Left lung (tissue), 10 donors: Measurements from ENCODE around the gene GJC2. TPM values are rescaled to one million over a fixed set of nuclear protein-coding genes. Genes with fewer than 3 reads are reported as not detected.
A peak's percentile ranks its signal among the peaks of the same experiment; 100 is the strongest.

Source experiments
- ATAC-seq: fragments of 200-7000 bp; cut with Tn5 transposase; one replicate; pipeline ENCODE4 v1.9.1; 2020; ENCODE audit warnings: moderate library complexity
- DNase-seq, 4 donors: peaks; one replicate each; pipeline ENCODE4 v3.0.0-alpha.2; 2013 to 2020
- H3K27ac ChIP-seq, 2 donors: fragments of 200-600 bp; sonication (generic) in 1 of 2; one replicate each; pipeline versions ENCODE4 v1.5.0 to v1.8.0; 2020 to 2021
- H3K27me3 ChIP-seq, 2 donors: fragments of 200-600 bp; sonication (generic) in 1 of 2; one replicate each; pipeline versions ENCODE4 v1.5.0 to v1.8.0; 2020 to 2021
- H3K36me3 ChIP-seq, 2 donors: fragments of 200-600 bp; sonication (generic) in 1 of 2; one replicate each; pipeline versions ENCODE4 v1.5.0 to v1.8.0; 2020 to 2021
- H3K4me1 ChIP-seq, 2 donors: fragments of 200-600 bp; one replicate each; pipeline ENCODE4 v1.8.0; 2021
- H3K4me3 ChIP-seq, 2 donors: fragments of 200-600 bp; sonication (generic) in 1 of 2; one replicate each; pipeline versions ENCODE4 v1.5.0 to v1.8.0; 2020 to 2021; ENCODE audit warnings: mild to moderate bottlenecking in 1 of 2
- H3K9me3 ChIP-seq, 2 donors: fragments of 200-600 bp; sonication (generic) in 1 of 2; one replicate each; pipeline versions ENCODE4 v1.5.0 to v1.8.0; 2020 to 2021
- CTCF ChIP-seq, 2 donors: fragments of 200-600 bp; sonication (generic) in 1 of 2; IDR thresholded peaks; one replicate each; pipeline versions ENCODE4 v1.5.0 to v1.8.0; 2021; ENCODE audit warnings: antibody characterized with exemption in 2 of 2
- intact Hi-C, 2 donors: fragments of 100-400 bp; cut with DNase I; formaldehyde crosslinking; loops; one replicate each; pipeline versions ENCODE4 v1.11.2 to v1.14.2; 2022
- polyA plus RNA-seq, 6 donors: library from polyadenylated mRNA; unstranded; fragments of 120-200 nt; gene quantifications; one replicate each; pipeline ENCODE4 v1.2.1, GENCODE V29; 2013; ENCODE audit not compliant: insufficient read length in 6 of 6
- total RNA-seq, 2 donors: library from RNA; stranded (reverse); fragmentation: NEBNext Ultra II Directional; extraction: Animal tissue kit (Norgen Biotek cat#: 25700); gene quantifications; one replicate each; pipeline ENCODE4 v1.2.1, GENCODE V29; 2021
- donor health status: DM: no; HTN: yes; CAD: no.
- donor health status: DM: no; HTN: no; CAD: no.

GJC2 gene
- total and polyA plus RNA-seq, 8 donors = 2.3 to 4.9 (median 3.1) TPM

- Histone ChIP-seq H3K4me1 (no peaks in the 10 kb centered on the region), H3K27ac (no peak overlapping the region), H3K27me3 (no peaks in the 10 kb centered on the region), H3K36me3 (no peaks in the 10 kb centered on the region), H3K4me3 (no peak overlapping the region), H3K9me3 (no peaks in the 10 kb centered on the region)
- TF ChIP-seq CTCF (IDR thresholded peaks at IDR 0.05) = no peak
- ATAC-seq (no peak), DNase-seq (no peak)
- intact Hi-C loops = no loop called here
Measured at GRCh38 chr1:228123505-228123904, 26.2 kb upstream of the GJC2 start.

DNA sequence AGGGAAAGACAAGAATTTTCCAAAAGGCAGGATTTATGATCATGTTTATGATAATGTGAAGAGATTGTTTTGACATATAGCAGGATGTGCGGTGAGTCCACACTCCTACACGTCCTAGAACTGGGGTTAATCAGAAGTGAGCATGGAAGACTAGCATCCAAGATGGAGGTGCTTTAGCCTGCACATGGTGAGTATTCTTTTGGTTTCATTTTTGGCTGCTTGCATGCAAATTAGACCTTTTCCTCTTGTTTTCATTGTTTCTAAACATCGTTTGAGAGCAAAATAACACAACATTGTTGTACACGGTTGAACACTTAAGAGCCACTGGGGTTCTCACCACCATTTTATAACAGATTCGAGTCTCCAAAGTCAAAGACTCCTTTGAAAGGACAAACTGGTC, 24.5 kb upstream of the GJC2 start:
- no peaks in the 10 kb centered on the region for H3K9me3 ChIP-seq
- H3K4me3 ChIP-seq = no peak overlapping the region
- DNase-seq = no peak
- no peak for ATAC-seq
- intact Hi-C loops = no loop called here
- no peak for TF ChIP-seq CTCF (IDR thresholded peaks at IDR 0.05)
- H3K27me3 ChIP-seq = no peaks in the 10 kb centered on the region
- no peaks in the 10 kb centered on the region for H3K36me3 ChIP-seq
- H3K4me1 ChIP-seq = peaks cover 0 to under 1% of the 10 kb centered on the region in 2 donors
- no peak overlapping the region for H3K27ac ChIP-seq

- Histone ChIP-seq H3K4me3 (no peak overlapping the region), H3K4me1 (peaks cover 0 to 11% of the 10 kb centered on the region in 2 donors), H3K9me3 (no peaks in the 10 kb centered on the region), H3K27me3 (no peaks in the 10 kb centered on the region), H3K27ac (peak overlapping the region; percentile 46 to 72), H3K36me3 (no peaks in the 10 kb centered on the region)
- DNase-seq = peak in 1 of 4 donors; percentile 35
- ATAC-seq = peak; percentile 46
- no peak for TF ChIP-seq CTCF (IDR thresholded peaks at IDR 0.05)
- intact Hi-C loops = no loop called here
Measured at GRCh38 chr1:228131766-228132165, 18.0 kb upstream of the GJC2 start.

DNA sequence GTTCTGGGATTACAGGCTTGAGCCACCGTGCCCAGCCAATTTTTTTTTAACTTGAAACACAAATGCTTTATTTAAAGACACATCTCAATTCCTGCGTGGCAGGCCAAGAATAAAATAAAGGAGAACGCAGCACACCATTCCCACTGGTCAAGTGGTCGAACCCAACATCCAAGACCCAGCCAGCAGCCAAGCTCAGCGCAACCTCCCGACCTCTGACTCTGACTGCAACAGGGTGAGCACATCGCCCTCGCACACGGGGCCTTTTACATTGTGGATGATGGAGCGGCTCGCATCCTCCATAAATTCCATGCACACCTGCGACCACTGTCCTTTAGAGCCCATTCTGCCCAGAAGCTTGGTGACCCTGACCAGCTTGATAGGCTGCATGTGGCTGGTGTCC, 15.1 kb upstream of the GJC2 start:
- H3K27ac ChIP-seq = no peak overlapping the region
- no peaks in the 10 kb centered on the region for H3K9me3 ChIP-seq
- intact Hi-C loops = no loop called here
- no peak for TF ChIP-seq CTCF (IDR thresholded peaks at IDR 0.05)
- DNase-seq = no peak
- H3K36me3 ChIP-seq = no peaks in the 10 kb centered on the region
- H3K4me1 ChIP-seq = peaks cover 0 to 17% of the 10 kb centered on the region in 2 donors
- no peak for ATAC-seq
- no peak overlapping the region for H3K4me3 ChIP-seq
- H3K27me3 ChIP-seq = no peaks in the 10 kb centered on the region

DNA sequence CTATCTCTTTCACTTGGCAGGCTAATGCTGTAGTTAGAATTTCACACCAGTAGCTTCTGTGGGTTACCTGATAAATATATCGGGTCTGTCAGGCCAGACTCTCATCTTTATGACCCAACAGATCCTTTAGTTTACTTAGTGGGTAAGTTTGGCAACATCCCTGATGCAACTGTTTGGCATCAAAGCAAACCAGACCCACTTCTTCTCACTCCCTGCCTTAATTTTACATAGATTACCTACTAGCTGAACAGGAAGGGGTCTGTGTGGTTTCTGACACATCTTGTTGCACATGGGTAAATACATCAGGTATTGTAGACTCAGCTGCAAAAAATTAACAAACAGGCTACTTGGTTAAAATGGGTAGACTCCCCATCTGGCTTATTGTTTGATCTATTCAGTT, 12.8 kb upstream of the GJC2 start:
- Histone ChIP-seq H3K4me3 (no peak overlapping the region), H3K27ac (no peak overlapping the region), H3K36me3 (peaks cover 0 to 5% of the 10 kb centered on the region in 2 donors), H3K27me3 (no peaks in the 10 kb centered on the region), H3K9me3 (no peaks in the 10 kb centered on the region), H3K4me1 (peaks cover 10 to 20% of the 10 kb centered on the region in 2 donors)
- ATAC-seq = no peak
- no peak for TF ChIP-seq CTCF (IDR thresholded peaks at IDR 0.05)
- no peak for DNase-seq
- intact Hi-C loops = no loop called here
